ENCODE results near the gene SRGAP3. TPM values are rescaled to one million over a fixed set of nuclear protein-coding genes. Genes with fewer than 3 reads are reported as not detected.

The SRGAP3 gene
- total and polyA plus RNA-seq, 2 donors: 3.9 to 4.4 TPM

DNA sequence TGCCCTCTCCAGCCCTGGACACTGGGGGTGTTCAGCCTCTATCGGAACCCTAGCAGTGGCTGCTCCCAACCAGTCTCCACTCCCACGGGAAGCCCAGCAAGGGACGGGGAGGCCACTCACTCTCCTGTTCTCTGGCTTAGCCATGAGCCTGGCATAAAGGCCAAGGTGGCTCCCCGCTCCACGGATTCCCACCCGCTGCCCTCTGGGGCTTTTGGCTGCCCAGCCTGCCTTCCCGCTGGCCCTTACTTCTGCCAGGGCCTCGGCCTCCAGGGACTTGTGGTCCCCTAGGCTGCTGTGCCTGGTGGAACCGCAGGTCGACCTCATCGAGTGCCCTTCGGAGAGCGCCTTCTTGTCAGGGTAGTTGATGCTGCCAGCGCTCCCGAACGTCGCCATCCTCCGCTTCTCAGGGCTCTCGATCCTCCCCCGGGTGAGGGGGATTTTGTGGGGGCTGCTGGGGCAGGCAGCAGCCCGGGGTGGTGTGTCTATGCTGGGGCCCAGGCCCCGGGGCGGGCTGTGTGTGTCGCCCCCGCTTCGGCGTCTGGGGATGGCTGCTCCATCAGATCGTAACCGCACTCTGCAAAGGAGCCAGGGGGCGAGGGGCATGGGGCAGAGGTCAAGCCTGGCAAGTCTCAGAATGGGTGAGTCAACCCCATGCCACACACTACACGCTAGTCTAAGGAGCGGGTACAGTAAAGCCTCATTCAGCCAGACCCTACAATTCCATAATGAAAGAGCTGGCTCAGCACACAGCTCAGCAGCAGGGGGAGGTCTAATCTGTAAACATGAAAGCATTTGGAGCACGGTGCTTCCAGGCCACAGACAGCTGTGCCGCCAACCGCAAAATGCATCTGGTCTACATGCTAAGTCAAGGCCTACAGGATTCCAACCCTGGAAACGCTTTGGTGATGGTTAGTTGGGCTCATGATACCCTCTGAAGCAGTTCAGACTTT is 258.9 kb downstream of the SRGAP3 start:
- H3K4me1 ChIP-seq (ENCODE audit: control insufficient read depth in 2 of 2, insufficient read depth in 2 of 2, low read length in 2 of 2): peaks cover 0 to 3% of the 10 kb centered on the region in 2 donors
- H3K9me3 ChIP-seq (ENCODE audit: control insufficient read depth in 2 of 2, insufficient read depth in 1 of 2, low read length in 1 of 2): no peaks in the 10 kb centered on the region
- no peak overlapping the region for H3K4me3 ChIP-seq (ENCODE audit: low read length in 2 of 2)
- no peak overlapping the region for H3K27ac ChIP-seq (ENCODE audit: low read depth in 1 of 2, low read length in 1 of 2)
- 97% methylated on average over 36 of the region's 36 CpGs for WGBS
- H3K36me3 ChIP-seq (ENCODE audit: control insufficient read depth in 2 of 2, insufficient read depth in 2 of 2, low read length in 1 of 2): no peaks in the 10 kb centered on the region
- DNase-seq (ENCODE audit: low read depth in 6 of 9, low spot score in 9 of 9): no peak
- no peaks in the 10 kb centered on the region for H3K27me3 ChIP-seq (ENCODE audit: control insufficient read depth in 2 of 2, insufficient read depth in 1 of 2, low read length in 1 of 2)

DNA sequence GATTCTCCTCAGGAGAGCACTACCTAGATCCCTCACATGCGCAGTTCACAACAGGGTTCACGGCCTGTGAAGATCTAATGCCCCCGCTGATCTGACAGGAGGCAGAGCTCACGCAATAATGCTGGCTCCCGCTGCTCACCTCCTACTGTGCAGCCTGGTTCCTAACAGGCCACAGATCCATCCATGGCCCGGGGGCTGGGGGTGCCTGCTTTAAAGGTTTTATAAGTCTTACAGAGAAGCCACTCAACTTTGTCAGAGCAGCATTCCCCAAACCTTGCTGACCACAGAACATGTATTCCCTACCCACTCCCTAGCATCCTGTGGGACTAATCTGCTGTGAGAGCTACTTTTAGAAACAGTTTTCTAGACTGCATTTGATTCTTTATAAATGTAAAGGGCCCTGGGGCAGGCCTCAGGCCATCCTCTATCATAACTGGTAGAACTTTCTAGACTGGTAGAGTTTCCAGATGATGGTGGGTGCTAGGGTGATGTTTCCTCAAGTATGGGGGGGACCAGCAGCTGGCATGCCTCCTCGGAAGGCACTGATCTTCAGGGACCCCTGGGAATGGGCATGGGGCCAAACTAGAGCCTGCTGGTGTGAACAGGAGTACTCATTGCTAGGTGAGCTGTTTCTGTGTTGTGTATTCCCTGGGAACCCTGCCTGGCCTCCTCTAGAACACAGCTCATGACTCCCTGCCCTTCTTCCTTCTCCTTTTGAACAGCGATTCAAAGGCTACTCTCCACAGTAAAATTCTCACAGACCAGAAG is 260.5 kb downstream of the SRGAP3 start:
- H3K9me3 ChIP-seq (ENCODE audit: control insufficient read depth in 2 of 2, insufficient read depth in 1 of 2, low read length in 1 of 2): no peaks in the 10 kb centered on the region
- no peak overlapping the region for H3K27ac ChIP-seq (ENCODE audit: low read depth in 1 of 2, low read length in 1 of 2)
- peaks cover 0 to 3% of the 10 kb centered on the region in 2 donors for H3K4me1 ChIP-seq (ENCODE audit: control insufficient read depth in 2 of 2, insufficient read depth in 2 of 2, low read length in 2 of 2)
- 94% methylated on average over 8 of the region's 8 CpGs for WGBS
- H3K36me3 ChIP-seq (ENCODE audit: control insufficient read depth in 2 of 2, insufficient read depth in 2 of 2, low read length in 1 of 2): no peaks in the 10 kb centered on the region
- no peak for DNase-seq (ENCODE audit: low read depth in 6 of 9, low spot score in 9 of 9)
- no peak overlapping the region for H3K4me3 ChIP-seq (ENCODE audit: low read length in 2 of 2)
- no peaks in the 10 kb centered on the region for H3K27me3 ChIP-seq (ENCODE audit: control insufficient read depth in 2 of 2, insufficient read depth in 1 of 2, low read length in 1 of 2)

DNA sequence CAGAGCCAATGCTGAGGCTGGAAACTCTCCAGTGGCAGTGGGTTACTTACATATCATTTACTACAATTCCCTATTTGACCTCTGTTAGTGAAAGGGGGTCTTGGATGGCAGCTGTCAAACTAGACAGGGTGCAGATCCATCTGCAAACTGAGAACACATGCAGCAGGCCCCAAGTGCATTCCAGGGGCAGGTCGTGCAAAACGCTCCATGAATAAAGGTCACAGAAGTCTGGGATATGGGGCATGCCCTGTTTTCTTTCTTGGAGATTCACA is 261.1 kb downstream of the SRGAP3 start:
- Histone ChIP-seq H3K27ac (ENCODE audit: low read depth in 1 of 2, low read length in 1 of 2) (no peak overlapping the region), H3K9me3 (ENCODE audit: control insufficient read depth in 2 of 2, insufficient read depth in 1 of 2, low read length in 1 of 2) (no peaks in the 10 kb centered on the region), H3K36me3 (ENCODE audit: control insufficient read depth in 2 of 2, insufficient read depth in 2 of 2, low read length in 1 of 2) (no peaks in the 10 kb centered on the region), H3K27me3 (ENCODE audit: control insufficient read depth in 2 of 2, insufficient read depth in 1 of 2, low read length in 1 of 2) (no peaks in the 10 kb centered on the region), H3K4me3 (ENCODE audit: low read length in 2 of 2) (no peak overlapping the region), H3K4me1 (ENCODE audit: control insufficient read depth in 2 of 2, insufficient read depth in 2 of 2, low read length in 2 of 2) (peaks cover 0 to 3% of the 10 kb centered on the region in 2 donors)
- WGBS: 87% methylated on average over 2 of the region's 2 CpGs
- no peak for DNase-seq (ENCODE audit: low read depth in 6 of 9, low spot score in 9 of 9)

GRCh38 chr3:8987645-8988383 is 261.6 kb downstream of the SRGAP3 start:
- DNase-seq (ENCODE audit: low read depth in 6 of 9, low spot score in 9 of 9): peak; percentile 26 to 85 (median 57)
- WGBS: 28% methylated on average over 15 of the region's 15 CpGs

DNA sequence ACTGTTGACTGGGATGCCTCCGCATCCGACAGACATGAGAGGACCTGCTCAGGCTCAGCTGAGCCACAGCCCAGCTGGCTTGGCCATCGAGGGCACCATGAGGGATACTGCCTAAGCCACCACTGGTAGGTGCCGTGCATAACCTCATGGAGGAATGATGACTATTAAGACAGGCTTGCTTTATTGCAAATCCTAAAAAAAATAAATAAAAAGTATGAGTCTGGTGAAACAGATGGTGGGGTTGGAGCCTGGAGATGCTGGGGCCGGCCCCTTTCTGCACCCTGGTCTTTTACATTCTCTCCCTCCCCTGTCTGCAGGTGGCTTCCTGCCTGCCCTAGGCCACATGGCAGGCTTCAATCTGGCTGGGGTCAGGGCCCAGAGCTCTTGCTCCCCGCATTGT is 262.2 kb downstream of the SRGAP3 start:
- no peaks in the 10 kb centered on the region for H3K36me3 ChIP-seq (ENCODE audit: control insufficient read depth in 2 of 2, insufficient read depth in 2 of 2, low read length in 1 of 2)
- WGBS: 87% methylated on average over 6 of the region's 6 CpGs
- DNase-seq (ENCODE audit: low read depth in 6 of 9, low spot score in 9 of 9): no peak
- H3K4me3 ChIP-seq (ENCODE audit: low read length in 2 of 2): no peak overlapping the region
- peaks cover 0 to 3% of the 10 kb centered on the region in 2 donors for H3K4me1 ChIP-seq (ENCODE audit: control insufficient read depth in 2 of 2, insufficient read depth in 2 of 2, low read length in 2 of 2)
- no peak overlapping the region for H3K27ac ChIP-seq (ENCODE audit: low read depth in 1 of 2, low read length in 1 of 2)
- no peaks in the 10 kb centered on the region for H3K27me3 ChIP-seq (ENCODE audit: control insufficient read depth in 2 of 2, insufficient read depth in 1 of 2, low read length in 1 of 2)
- no peaks in the 10 kb centered on the region for H3K9me3 ChIP-seq (ENCODE audit: control insufficient read depth in 2 of 2, insufficient read depth in 1 of 2, low read length in 1 of 2)

More at GRCh38 chr3:8987645-8988383, 261.6 kb downstream of the SRGAP3 start:
- Histone ChIP-seq H3K27me3 (ENCODE audit: control insufficient read depth in 2 of 2, insufficient read depth in 1 of 2, low read length in 1 of 2) (no peaks in the 10 kb centered on the region), H3K9me3 (ENCODE audit: control insufficient read depth in 2 of 2, insufficient read depth in 1 of 2, low read length in 1 of 2) (no peaks in the 10 kb centered on the region), H3K27ac (ENCODE audit: low read depth in 1 of 2, low read length in 1 of 2) (no peak overlapping the region), H3K4me1 (ENCODE audit: control insufficient read depth in 2 of 2, insufficient read depth in 2 of 2, low read length in 2 of 2) (peaks cover 0 to 3% of the 10 kb centered on the region in 2 donors), H3K4me3 (ENCODE audit: low read length in 2 of 2) (no peak overlapping the region), H3K36me3 (ENCODE audit: control insufficient read depth in 2 of 2, insufficient read depth in 2 of 2, low read length in 1 of 2) (no peaks in the 10 kb centered on the region)

- Histone ChIP-seq H3K27me3 (ENCODE audit: control insufficient read depth in 2 of 2, insufficient read depth in 1 of 2, low read length in 1 of 2) (no peaks in the 10 kb centered on the region), H3K4me3 (ENCODE audit: low read length in 2 of 2) (no peak overlapping the region), H3K36me3 (ENCODE audit: control insufficient read depth in 2 of 2, insufficient read depth in 2 of 2, low read length in 1 of 2) (no peaks in the 10 kb centered on the region), H3K4me1 (ENCODE audit: control insufficient read depth in 2 of 2, insufficient read depth in 2 of 2, low read length in 2 of 2) (peaks cover 0 to 3% of the 10 kb centered on the region in 2 donors), H3K27ac (ENCODE audit: low read depth in 1 of 2, low read length in 1 of 2) (no peak overlapping the region), H3K9me3 (ENCODE audit: control insufficient read depth in 2 of 2, insufficient read depth in 1 of 2, low read length in 1 of 2) (no peaks in the 10 kb centered on the region)
- 95% methylated on average over 6 of the region's 6 CpGs for WGBS
- no peak for DNase-seq (ENCODE audit: low read depth in 6 of 9, low spot score in 9 of 9)
These were observed 262.7 kb downstream of the SRGAP3 start for GRCh38 chr3:8986741-8987140.

GRCh38 chr3:8985876-8986275 is 263.6 kb downstream of the SRGAP3 start:
- Histone ChIP-seq H3K27ac (ENCODE audit: low read depth in 1 of 2, low read length in 1 of 2) (no peak overlapping the region), H3K4me1 (ENCODE audit: control insufficient read depth in 2 of 2, insufficient read depth in 2 of 2, low read length in 2 of 2) (peaks cover 0 to 3% of the 10 kb centered on the region in 2 donors), H3K27me3 (ENCODE audit: control insufficient read depth in 2 of 2, insufficient read depth in 1 of 2, low read length in 1 of 2) (no peaks in the 10 kb centered on the region), H3K36me3 (ENCODE audit: control insufficient read depth in 2 of 2, insufficient read depth in 2 of 2, low read length in 1 of 2) (no peaks in the 10 kb centered on the region), H3K9me3 (ENCODE audit: control insufficient read depth in 2 of 2, insufficient read depth in 1 of 2, low read length in 1 of 2) (peaks cover 0 to 1% of the 10 kb centered on the region in 2 donors), H3K4me3 (ENCODE audit: low read length in 2 of 2) (no peak overlapping the region)
- DNase-seq (ENCODE audit: low read depth in 6 of 9, low spot score in 9 of 9): no peak
- 95% methylated on average over 9 of the region's 9 CpGs for WGBS

- Histone ChIP-seq H3K27me3 (ENCODE audit: control insufficient read depth in 2 of 2, insufficient read depth in 1 of 2, low read length in 1 of 2) (no peaks in the 10 kb centered on the region), H3K9me3 (ENCODE audit: control insufficient read depth in 2 of 2, insufficient read depth in 1 of 2, low read length in 1 of 2) (peaks cover 0 to 3% of the 10 kb centered on the region in 2 donors)
- 98% methylated on average over 37 of the region's 37 CpGs for WGBS
These were observed 264.0 kb downstream of the SRGAP3 start for GRCh38 chr3:8985411-8985831.

More at GRCh38 chr3:8985411-8985831, 264.0 kb downstream of the SRGAP3 start:
- Histone ChIP-seq H3K36me3 (ENCODE audit: control insufficient read depth in 2 of 2, insufficient read depth in 2 of 2, low read length in 1 of 2) (no peaks in the 10 kb centered on the region), H3K4me1 (ENCODE audit: control insufficient read depth in 2 of 2, insufficient read depth in 2 of 2, low read length in 2 of 2) (peaks cover 0 to 3% of the 10 kb centered on the region in 2 donors), H3K4me3 (ENCODE audit: low read length in 2 of 2) (no peak overlapping the region), H3K27ac (ENCODE audit: low read depth in 1 of 2, low read length in 1 of 2) (no peak overlapping the region)
- DNase-seq (ENCODE audit: low read depth in 6 of 9, low spot score in 9 of 9): no peak

Data from thymus (tissue), 11 donors.